NCI-H2196 (cell line): ENCODE measurements around the gene LZTR1.
"Not testable (repeated sequence)": the region's sequence is repeated elsewhere in the genome, so short reads cannot be mapped to it uniquely, and the experiment has no call there.

Experiments
- DNase-seq: peaks from one replicate; lab custom pipeline; 2025; ENCODE audit not compliant: unreplicated experiment; lab: John Stamatoyannopoulos, UW

The LZTR1 gene

GRCh38 chr22:20965104-20965887 is 16.8 kb upstream of the LZTR1 start:
- no peak for DNase-seq

DNA sequence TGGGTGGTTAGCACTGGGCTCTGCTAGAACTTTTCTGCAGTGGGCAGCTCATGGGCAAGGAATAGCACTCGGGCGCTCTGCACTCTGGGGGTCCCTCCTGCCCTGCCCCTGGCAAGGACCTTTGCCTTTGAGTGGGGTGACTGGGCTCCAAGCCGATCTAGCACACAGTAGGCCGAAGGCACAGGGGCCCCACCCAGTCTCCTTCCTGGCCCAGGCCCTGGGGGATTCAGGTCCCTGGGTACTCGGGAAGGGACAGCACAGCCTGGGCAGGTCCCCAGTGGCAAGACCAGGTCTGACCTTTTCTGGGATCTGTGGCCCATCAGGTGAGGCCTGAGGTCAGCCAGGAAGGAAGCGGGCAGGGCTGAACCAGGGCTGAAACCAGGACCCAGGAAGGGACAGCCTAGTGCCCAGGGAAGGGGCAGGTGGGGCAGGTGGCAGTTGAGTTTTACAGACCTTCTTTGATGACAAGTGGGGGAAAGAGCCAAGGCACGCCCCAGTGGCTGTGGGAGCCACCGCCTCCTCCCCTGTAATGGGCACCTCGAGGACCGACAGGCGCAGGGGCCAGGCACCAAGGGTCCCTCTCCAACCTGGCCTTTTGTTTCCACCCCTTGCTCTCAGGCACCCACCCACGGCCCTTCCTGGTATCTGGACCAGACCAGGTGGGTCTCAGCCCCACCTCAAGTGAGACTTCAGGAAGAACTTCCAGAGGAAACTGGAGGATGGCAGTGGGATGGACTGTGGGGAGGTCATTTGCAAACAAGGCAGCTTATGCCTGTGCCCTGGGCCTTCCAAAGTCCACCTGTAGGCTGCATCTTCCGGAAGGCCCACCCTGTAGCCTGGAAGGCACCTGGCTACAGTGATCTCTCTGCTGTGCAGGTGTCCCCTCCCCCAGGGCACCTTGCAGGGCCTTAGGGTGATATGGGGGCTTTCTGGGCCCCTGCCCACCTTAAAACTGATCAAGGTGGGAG is 15.9 kb upstream of the LZTR1 start:
- DNase-seq: no peak

GRCh38 chr22:20966883-20967696 is 15.0 kb upstream of the LZTR1 start, which contains the start of gene AIFM3:
AIFM3 (plus strand) TSS chr22:20967255; CDS start chr22:20967945, 690 bp downstream.
- no peak for DNase-seq

- DNase-seq: no peak
Observed at GRCh38 chr22:20967697-20968211, 14.3 kb upstream of the LZTR1 start.

DNA sequence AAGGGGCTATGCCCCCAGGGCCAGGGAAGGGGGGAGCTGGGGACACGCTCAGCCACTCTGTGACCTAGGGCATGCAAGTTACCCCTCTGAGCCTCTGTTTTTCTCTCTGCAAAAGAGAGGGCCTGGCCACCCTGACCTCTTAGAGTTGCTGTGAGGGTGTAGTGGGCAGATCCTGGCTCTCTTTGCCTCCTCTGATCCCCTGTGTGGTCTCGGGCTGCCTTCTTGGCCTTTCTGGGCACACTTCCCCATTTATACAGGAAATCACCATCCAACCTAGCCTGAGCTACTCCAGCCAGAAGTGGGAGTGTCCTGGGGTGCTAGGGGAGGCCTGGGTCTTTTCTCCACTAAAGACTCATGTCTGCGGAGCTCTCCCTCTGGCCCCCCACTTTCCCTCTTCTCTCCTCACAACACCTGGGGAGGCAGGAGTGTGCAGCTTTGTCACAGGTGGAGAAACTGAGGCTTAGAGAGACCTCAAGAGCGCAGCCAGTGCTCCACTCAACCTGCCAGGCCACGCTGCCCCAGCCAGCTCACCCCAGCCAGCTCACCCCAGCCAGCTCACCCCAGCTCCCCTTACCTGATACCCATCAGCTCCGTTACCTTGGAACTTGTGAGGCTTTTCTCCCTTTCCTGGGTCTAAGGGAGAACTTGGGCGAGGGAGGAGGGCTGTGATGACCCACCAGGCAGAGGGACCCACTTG is 13.7 kb upstream of the LZTR1 start:
- no peak for DNase-seq

- DNase-seq: no peak
Observed at GRCh38 chr22:20970939-20971657, 11.0 kb upstream of the LZTR1 start.

DNA sequence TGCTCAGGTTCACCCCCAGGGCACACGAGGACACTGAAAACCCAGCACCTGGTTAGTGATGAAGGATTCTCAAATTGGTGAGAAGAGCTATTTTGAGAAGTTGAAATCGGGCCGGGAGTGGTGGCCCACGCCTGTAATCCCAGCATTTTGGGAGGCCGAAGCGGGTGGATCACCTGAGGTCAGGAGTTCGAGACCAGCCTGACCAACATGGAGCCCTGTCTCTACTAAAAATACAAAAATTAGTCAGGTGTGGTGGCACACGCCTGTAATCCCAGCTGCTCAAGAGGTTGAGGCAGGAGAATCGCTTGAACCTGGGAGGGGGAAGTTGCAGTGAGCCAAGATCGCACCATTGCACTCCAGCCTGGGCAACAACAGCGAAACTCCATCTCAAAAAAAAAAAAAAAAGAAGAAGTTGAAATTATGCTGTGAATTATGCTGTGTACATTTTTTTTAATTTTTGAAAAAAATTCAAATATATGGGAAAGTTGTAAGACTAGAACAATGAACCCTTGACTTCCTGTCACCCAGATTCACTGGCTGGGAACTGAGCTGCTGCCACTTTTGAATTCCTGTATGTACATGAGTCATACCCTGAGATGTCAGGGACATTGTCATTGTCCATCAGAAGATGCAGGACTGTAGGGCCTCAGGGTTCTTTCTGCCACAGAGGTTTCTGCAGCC is 9.9 kb upstream of the LZTR1 start:
- DNase-seq: not testable (repeated sequence)

- DNase-seq: no peak
Observed at GRCh38 chr22:20972933-20973577, 9.0 kb upstream of the LZTR1 start.

DNA sequence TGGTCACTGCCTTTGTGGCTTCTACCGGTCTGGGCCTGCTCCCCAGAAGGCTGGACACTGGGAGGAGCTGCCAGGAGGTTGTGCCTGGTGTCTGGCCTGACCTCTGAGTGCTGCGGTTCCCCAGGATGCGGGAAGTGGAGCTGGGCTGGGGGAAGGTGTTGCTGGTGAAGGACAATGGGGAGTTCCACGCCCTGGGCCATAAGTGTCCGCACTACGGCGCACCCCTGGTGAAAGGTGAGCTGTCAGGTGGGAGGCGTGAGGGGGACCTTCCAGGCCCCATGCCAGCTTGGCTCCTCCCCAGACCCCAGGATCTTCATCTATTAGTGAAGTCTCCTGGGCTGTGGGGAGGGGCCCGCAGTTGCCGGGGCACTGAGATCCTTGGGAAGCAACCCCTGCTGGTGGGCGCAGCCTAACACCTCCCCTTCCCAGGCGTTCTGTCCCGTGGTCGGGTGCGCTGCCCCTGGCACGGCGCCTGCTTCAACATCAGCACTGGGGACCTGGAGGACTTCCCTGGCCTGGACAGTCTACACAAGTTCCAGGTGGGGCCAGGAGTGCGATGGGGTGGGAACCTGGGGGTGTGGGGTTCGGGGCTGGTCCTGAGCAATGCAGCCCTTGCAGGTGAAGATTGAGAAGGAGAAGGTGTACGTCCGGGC is 8.3 kb upstream of the LZTR1 start:
- DNase-seq: no peak

DNA sequence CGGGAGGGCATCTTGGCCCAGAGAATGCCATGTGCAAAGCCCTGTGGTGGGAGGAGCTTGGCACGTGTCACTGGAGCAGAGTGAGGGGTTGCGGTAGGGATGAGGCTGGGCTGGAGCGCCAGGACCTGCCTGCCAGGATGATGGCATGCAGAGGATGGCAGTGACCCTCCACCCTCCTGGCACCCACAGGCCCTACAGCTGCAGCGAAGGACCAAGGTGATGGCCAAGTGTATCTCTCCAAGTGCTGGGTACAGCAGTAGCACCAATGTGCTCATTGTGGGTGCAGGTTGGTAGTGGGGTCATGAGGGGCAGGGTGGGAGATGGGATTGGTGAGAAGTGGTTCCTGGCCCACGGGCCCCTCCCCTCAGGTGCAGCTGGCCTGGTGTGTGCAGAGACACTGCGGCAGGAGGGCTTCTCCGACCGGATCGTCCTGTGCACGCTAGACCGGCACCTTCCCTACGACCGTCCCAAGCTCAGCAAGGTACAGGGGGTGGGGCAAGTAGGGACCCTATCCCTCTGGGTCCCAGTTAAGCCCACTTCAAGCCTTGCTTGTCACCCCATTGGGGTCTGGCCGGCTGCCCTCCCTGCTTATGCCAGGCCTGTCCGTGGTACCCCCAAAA is 7.7 kb upstream of the LZTR1 start:
- no peak for DNase-seq

- no peak for DNase-seq
Observed at GRCh38 chr22:20975541-20976290, 6.4 kb upstream of the LZTR1 start.

DNA sequence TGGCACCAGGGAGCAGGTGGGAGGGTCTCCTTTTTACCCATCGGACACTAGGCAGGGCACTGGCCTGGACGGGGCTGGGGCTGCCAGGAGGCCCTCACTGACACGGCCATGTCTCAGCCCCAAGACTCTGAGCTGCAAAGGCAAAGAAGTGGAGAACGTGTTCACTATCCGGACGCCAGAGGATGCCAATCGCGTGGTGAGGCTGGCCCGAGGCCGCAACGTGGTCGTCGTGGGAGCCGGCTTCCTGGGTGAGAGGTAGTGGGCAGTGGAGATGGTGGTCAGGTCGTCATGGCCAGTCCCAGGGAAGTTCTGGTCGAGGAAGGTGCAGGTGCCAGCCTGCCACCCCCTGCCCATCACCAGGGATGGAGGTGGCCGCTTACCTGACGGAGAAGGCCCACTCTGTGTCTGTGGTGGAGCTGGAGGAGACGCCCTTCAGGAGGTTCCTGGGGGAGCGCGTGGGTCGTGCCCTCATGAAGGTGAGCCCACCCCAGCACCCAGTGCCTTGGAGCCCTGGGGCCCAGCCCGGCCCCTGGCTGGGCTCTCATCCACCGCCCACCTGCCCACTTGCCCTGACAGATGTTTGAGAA is 5.7 kb upstream of the LZTR1 start:
- DNase-seq: no peak

DNA sequence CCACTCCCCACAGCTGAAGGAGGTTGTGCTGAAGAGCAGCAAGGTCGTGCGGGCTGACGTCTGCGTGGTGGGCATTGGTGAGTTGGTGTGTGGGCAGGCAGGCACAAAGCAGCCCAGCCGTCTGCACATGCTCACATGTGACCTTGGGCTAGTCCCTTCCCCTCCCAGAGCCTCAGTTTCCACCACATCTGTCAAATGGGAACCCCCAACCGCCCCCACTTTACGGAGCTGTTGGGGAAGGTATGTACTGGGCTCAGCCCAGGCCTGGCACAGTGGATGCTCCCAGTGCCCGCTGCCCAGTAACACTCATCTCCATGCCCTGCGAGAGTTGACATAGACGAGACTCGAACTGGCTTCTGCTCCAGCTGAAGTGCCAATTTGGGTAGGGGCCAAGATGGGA is 5.1 kb upstream of the LZTR1 start:
- no peak for DNase-seq

GRCh38 chr22:20977516-20978170 is 4.5 kb upstream of the LZTR1 start:
- no peak for DNase-seq

- DNase-seq: no peak
Observed at GRCh38 chr22:20978419-20978818, 3.7 kb upstream of the LZTR1 start.

GRCh38 chr22:20979243-20979809 is 2.8 kb upstream of the LZTR1 start:
- DNase-seq: no peak
